Neural cell (in vitro differentiated cells): ENCODE results near the gene KCNG3. TPM values are rescaled to one million over a fixed set of nuclear protein-coding genes. Genes with fewer than 3 reads are reported as not detected.
A peak's percentile ranks its signal among the peaks of the same experiment; 100 is the strongest.

Experiments
- H2AFZ ChIP-seq: fragments of 200-600, 300-800 bp; sonication (generic), shearing (Covaris generic); 2 replicates; pipeline ENCODE4 v1.6.0; 2014; ENCODE audit warnings: low read depth, mild to moderate bottlenecking, antibody characterized with exemption, low read length, moderate library complexity
- H3F3A ChIP-seq: fragments of 200-600 bp; shearing (Covaris generic); 2 replicates; pipeline ENCODE4 v1.6.1; 2016; ENCODE audit warnings: mild to moderate bottlenecking, moderate library complexity, mixed read lengths, antibody characterized with exemption, low read length; ENCODE audit not compliant: insufficient read depth, poor library complexity, severe bottlenecking
- H3K27ac ChIP-seq: fragments of 200-600, 300-800 bp; sonication (generic), shearing (Covaris generic); 2 replicates; pipeline ENCODE4 v1.5.1; 2014; ENCODE audit warnings: mild to moderate bottlenecking, low read length, moderate library complexity
- H3K27me3 ChIP-seq: fragments of 300-800, 200-600 bp; sonication (generic), shearing (Covaris generic); 2 replicates; pipeline ENCODE4 v1.6.0; 2014; ENCODE audit warnings: mild to moderate bottlenecking, low read depth, low read length, moderate library complexity; ENCODE audit not compliant: insufficient read depth
- H3K36me3 ChIP-seq: fragments of 300-800, 200-600 bp; sonication (generic), shearing (Covaris generic); 2 replicates; pipeline ENCODE4 v1.5.1; 2014; ENCODE audit warnings: mild to moderate bottlenecking, antibody characterized with exemption, low read length, moderate library complexity; ENCODE audit not compliant: insufficient read depth
- H3K4me2 ChIP-seq: fragments of 300-800, 200-600 bp; sonication (generic), shearing (Covaris generic); 2 replicates; pipeline ENCODE4 v1.6.0; 2014; ENCODE audit warnings: mild to moderate bottlenecking, low read length
- H3K4me3 ChIP-seq: fragments of 300-800, 200-600 bp; sonication (generic), shearing (Covaris generic); 2 replicates; pipeline ENCODE4 v1.5.1; 2014; ENCODE audit warnings: mild to moderate bottlenecking, low read length, moderate library complexity
- H3K79me2 ChIP-seq: fragments of 200-600 bp; shearing (Covaris generic); replicated peaks from 2 replicates; pipeline ENCODE4 v1.6.0; 2014; ENCODE audit warnings: mild to moderate bottlenecking, low read length, moderate library complexity; ENCODE audit not compliant: insufficient read depth
- H3K9ac ChIP-seq: fragments of 300-800, 200-600 bp; sonication (generic), shearing (Covaris generic); 2 replicates; pipeline ENCODE4 v1.6.1; 2016; ENCODE audit warnings: mild to moderate bottlenecking, low read length, mixed read lengths
- H3K9me2 ChIP-seq: fragments of 200-600 bp; shearing (Covaris generic); 2 replicates; pipeline ENCODE4 v1.6.1; 2016; ENCODE audit warnings: mild to moderate bottlenecking, low read length, mixed read lengths; ENCODE audit not compliant: insufficient read depth
- H3K9me3 ChIP-seq: fragments of 200-600, 300-800 bp; sonication (generic), shearing (Covaris generic); 2 replicates; pipeline ENCODE4 v1.6.1; 2016; ENCODE audit warnings: mild to moderate bottlenecking, mixed run types, low read length, moderate library complexity, mixed read lengths
- H4K20me1 ChIP-seq: fragments of 200-600 bp; shearing (Covaris generic); 2 replicates; pipeline ENCODE4 v1.6.1; 2016; ENCODE audit warnings: mild to moderate bottlenecking, mixed run types; ENCODE audit not compliant: insufficient read depth
- EP300 ChIP-seq: fragments of 450-650 bp; conservative IDR thresholded peaks from 2 replicates; pipeline ENCODE4 v1.6.1; 2014; ENCODE audit warnings: antibody characterized with exemption, mild to moderate bottlenecking, moderate library complexity; ENCODE audit not compliant: poor library complexity, severe bottlenecking
- EZH2 ChIP-seq: fragments of 200-600, 300-800 bp; shearing (Covaris generic), sonication (generic); IDR thresholded peaks from 2 replicates; pipeline ENCODE4 v1.6.1; 2014; ENCODE audit warnings: antibody characterized with exemption, low read length, borderline replicate concordance, mild to moderate bottlenecking; ENCODE audit not compliant: insufficient read depth, poor library complexity, severe bottlenecking
- MXI1 ChIP-seq: fragments of 450-650 bp; conservative IDR thresholded peaks from 2 replicates; pipeline ENCODE4 v1.6.1; 2014; ENCODE audit warnings: antibody characterized with exemption, mild to moderate bottlenecking; ENCODE audit not compliant: poor library complexity, severe bottlenecking
- POLR2AphosphoS5 ChIP-seq: IDR thresholded peaks from 2 replicates; pipeline ENCODE4 v1.6.1; 2012
- RAD21 ChIP-seq: fragments of 450-650 bp; conservative IDR thresholded peaks from 2 replicates; pipeline ENCODE4 v1.6.1; 2014; ENCODE audit warnings: antibody characterized with exemption, mild to moderate bottlenecking, moderate library complexity
- SMC3 ChIP-seq: fragments of 450-650 bp; conservative IDR thresholded peaks from 2 replicates; pipeline ENCODE4 v1.6.1; 2014; ENCODE audit warnings: antibody characterized with exemption, mild to moderate bottlenecking, moderate library complexity; ENCODE audit not compliant: poor library complexity
- TAF1 ChIP-seq: IDR thresholded peaks from 2 replicates; pipeline ENCODE4 v1.6.1; 2012; ENCODE audit warnings: low read depth
- polyA plus RNA-seq: library from polyadenylated mRNA; depleted of rRNA; stranded (reverse); fragments of >200 nt; gene quantifications from 2 replicates; pipeline ENCODE4 v1.2.3, GENCODE V29; 2014
- TF ChIP-seq, protein P1 (sequence below): fragments of 450-650 bp; IDR thresholded peaks from 2 replicates; pipeline ENCODE4 v1.5.1; 2014; ENCODE audit warnings: antibody characterized with exemption, mild to moderate bottlenecking, moderate library complexity; ENCODE audit not compliant: poor library complexity, severe bottlenecking
- TF ChIP-seq, protein P2 (sequence below): IDR thresholded peaks from 2 replicates; pipeline ENCODE4 v1.6.1; 2012; ENCODE audit warnings: borderline replicate concordance

KCNG3 gene
- polyA plus RNA-seq, 1 donor from 2014 or later = 0.74 TPM

DNA sequence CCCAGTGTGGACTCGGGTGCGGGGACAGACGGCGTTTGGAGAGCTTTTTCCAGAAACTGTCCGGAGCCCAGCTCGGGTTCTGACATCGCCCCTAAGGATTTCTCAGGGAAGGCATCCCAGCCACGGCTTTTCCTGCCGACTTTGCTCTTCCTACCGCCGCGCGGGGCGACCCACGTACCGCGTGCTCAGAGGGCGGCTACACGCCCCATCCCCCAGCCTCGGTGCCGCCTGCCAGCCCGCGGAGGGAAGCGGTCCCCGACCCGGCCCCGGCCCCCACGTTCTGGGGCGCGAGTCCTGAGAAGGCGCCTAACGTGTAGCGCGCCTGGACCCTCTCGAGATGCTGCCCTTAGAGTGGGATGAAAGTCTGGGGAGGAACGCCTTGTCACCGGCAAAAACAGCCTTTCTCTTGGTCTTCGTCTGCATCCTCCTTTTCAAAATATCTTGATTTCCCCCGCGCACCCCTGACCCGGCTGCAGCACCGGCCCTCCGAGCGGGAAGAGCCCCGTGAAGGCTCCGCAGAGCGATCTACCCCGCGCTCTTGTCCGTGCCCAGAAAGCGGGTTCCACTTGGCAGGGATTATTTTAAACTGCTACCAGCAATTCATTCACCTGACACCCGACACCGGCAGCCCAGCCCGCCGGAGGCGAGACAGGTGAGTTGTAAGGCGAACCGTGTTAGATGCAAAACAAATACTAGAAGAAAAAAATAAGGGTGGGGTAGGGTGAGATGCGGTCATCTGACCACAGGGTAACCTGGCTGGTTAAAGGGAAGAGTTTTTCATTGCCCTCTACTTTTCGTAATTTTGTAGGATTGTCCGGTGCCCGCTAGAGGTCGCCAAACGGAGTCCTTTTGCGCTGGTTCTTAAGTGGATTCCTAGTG lies 812 bp upstream of the KCNG3 start:
- no peaks in the 10 kb centered on the region for H3K36me3 ChIP-seq
- H2AFZ ChIP-seq = peak overlapping the region; percentile 21
- H4K20me1 ChIP-seq = no peaks in the 10 kb centered on the region
- H3K4me3 ChIP-seq = peak overlapping the region; percentile 93
- no peaks in the 10 kb centered on the region for H3K9me2 ChIP-seq
- peaks cover 31% of the 10 kb centered on the region for H3K27me3 ChIP-seq
- H3F3A ChIP-seq = no peaks in the 10 kb centered on the region
- H3K79me2 ChIP-seq = no peaks in the 10 kb centered on the region
- H3K9ac ChIP-seq = peak overlapping the region; percentile 60
- H3K27ac ChIP-seq = peak overlapping the region; percentile 19
- TF ChIP-seq TAF1 (peak; percentile 42), SMC3 (peak; percentile 86), EP300 (no peak), RAD21 (peak; percentile 79), EZH2 (no peak), MXI1 (peak; percentile 39), POLR2AphosphoS5 (no peak)
- TF ChIP-seq, protein P1, sequence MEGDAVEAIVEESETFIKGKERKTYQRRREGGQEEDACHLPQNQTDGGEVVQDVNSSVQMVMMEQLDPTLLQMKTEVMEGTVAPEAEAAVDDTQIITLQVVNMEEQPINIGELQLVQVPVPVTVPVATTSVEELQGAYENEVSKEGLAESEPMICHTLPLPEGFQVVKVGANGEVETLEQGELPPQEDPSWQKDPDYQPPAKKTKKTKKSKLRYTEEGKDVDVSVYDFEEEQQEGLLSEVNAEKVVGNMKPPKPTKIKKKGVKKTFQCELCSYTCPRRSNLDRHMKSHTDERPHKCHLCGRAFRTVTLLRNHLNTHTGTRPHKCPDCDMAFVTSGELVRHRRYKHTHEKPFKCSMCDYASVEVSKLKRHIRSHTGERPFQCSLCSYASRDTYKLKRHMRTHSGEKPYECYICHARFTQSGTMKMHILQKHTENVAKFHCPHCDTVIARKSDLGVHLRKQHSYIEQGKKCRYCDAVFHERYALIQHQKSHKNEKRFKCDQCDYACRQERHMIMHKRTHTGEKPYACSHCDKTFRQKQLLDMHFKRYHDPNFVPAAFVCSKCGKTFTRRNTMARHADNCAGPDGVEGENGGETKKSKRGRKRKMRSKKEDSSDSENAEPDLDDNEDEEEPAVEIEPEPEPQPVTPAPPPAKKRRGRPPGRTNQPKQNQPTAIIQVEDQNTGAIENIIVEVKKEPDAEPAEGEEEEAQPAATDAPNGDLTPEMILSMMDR = peak; percentile 90
- TF ChIP-seq, protein P2, sequence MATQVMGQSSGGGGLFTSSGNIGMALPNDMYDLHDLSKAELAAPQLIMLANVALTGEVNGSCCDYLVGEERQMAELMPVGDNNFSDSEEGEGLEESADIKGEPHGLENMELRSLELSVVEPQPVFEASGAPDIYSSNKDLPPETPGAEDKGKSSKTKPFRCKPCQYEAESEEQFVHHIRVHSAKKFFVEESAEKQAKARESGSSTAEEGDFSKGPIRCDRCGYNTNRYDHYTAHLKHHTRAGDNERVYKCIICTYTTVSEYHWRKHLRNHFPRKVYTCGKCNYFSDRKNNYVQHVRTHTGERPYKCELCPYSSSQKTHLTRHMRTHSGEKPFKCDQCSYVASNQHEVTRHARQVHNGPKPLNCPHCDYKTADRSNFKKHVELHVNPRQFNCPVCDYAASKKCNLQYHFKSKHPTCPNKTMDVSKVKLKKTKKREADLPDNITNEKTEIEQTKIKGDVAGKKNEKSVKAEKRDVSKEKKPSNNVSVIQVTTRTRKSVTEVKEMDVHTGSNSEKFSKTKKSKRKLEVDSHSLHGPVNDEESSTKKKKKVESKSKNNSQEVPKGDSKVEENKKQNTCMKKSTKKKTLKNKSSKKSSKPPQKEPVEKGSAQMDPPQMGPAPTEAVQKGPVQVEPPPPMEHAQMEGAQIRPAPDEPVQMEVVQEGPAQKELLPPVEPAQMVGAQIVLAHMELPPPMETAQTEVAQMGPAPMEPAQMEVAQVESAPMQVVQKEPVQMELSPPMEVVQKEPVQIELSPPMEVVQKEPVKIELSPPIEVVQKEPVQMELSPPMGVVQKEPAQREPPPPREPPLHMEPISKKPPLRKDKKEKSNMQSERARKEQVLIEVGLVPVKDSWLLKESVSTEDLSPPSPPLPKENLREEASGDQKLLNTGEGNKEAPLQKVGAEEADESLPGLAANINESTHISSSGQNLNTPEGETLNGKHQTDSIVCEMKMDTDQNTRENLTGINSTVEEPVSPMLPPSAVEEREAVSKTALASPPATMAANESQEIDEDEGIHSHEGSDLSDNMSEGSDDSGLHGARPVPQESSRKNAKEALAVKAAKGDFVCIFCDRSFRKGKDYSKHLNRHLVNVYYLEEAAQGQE = no peak
- peak overlapping the region; percentile 74 for H3K4me2 ChIP-seq
- H3K9me3 ChIP-seq = no peaks in the 10 kb centered on the region

DNA sequence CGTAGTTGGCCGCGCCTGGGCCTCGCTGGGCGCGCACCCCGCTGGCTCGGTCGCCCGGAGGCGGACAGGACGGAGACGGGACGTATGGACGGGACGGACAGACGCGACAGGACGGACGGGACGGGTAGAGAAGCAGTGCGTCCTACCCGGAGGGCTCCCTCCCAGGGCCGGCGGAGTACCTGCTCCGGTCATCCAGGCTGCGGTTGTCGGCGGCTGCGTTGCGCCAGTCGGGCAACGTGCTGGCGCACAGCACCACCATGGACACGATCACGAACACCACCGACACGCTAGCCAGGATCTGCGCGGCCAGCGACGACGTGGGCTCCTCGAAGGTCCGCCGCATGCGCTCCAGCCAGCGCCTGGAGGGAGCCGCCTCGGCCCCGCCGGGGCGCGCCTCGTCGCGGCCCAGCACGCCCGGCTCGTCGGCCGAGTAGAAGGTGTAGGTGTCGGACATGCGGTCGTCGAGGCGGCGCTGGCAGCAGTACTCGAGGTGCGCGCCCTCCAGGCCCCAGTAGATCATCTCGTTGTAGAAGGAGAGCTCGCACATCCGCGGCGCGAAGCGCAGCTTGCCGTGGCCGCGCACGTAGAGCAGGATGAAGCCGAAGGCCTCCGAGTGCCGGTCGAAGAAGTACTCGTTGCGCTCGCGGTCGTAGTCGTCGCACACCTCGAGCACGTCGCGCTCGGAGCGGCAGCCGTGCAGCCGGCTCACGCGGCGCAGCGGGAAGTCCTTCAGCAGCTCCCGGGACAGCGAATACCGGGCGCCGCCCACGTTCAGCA lies 903 bp downstream of the KCNG3 start:
- Histone ChIP-seq H2AFZ (no peak overlapping the region), H3K9ac (no peak overlapping the region)

More for the DNA sequence above, 903 bp downstream of the KCNG3 start:
- H3K79me2 ChIP-seq = no peaks in the 10 kb centered on the region
- H3K9me3 ChIP-seq = no peaks in the 10 kb centered on the region
- TF ChIP-seq POLR2AphosphoS5 (peak; percentile 39), MXI1 (no peak)
- peak overlapping the region; percentile 93 for H3K4me3 ChIP-seq
- H3K27me3 ChIP-seq = peaks cover 31% of the 10 kb centered on the region
- H3F3A ChIP-seq = no peaks in the 10 kb centered on the region
- no peaks in the 10 kb centered on the region for H3K9me2 ChIP-seq
- no peak overlapping the region for H3K27ac ChIP-seq
- H4K20me1 ChIP-seq = no peaks in the 10 kb centered on the region
- H3K4me2 ChIP-seq = no peak overlapping the region
- no peaks in the 10 kb centered on the region for H3K36me3 ChIP-seq
